Caco-2 (cell line): ENCODE results near the gene NEAT1. TPM values are rescaled to one million over a fixed set of nuclear protein-coding genes. Genes with fewer than 3 reads are reported as not detected.

Experiments
- BruUV-seq: library from RNA; stranded (reverse); fragments of 400-500 nt; replicated peaks from 2 replicates; lab custom pipeline; 2021; lab: Mats Ljungman, UMichigan
- CTCF ChIA-PET: fragments of 300-600 bp; sonication (Branson Sonifier 250); formaldehyde crosslinking; loops from one replicate; lab custom pipeline; 2022; ENCODE audit warnings: antibody characterized with exemption; lab: Charles Lee
- POLR2A ChIA-PET: fragments of 300-600 bp; sonication (Branson Sonifier 250); formaldehyde crosslinking; loops from one replicate; lab custom pipeline; 2022; ENCODE audit warnings: antibody characterized with exemption; lab: Charles Lee
- DNase-seq, 2 experiments: peaks; one replicate each; pipeline versions ENCODE4 v3.0.0 to v3.0.0-alpha.2; 2020 to 2022
- H3K27me3 ChIP-seq: replicated peaks from 2 replicates; pipeline ENCODE4 v1.6.0; 2011; ENCODE audit warnings: low read length; ENCODE audit not compliant: control insufficient read depth, insufficient read depth
- H3K36me3 ChIP-seq: 2 replicates; pipeline ENCODE4 v1.5.1; 2011; ENCODE audit warnings: low read length; ENCODE audit not compliant: control insufficient read depth, insufficient read depth
- H3K4me1 ChIP-seq: fragments of 250-450 bp; sonication (Bioruptor Pico); 2 replicates; pipeline ENCODE4 v1.5.1; 2020; ENCODE audit warnings: mild to moderate bottlenecking
- H3K4me3 ChIP-seq: 2 replicates; pipeline ENCODE4 v1.5.1; 2011; ENCODE audit warnings: low read depth, mild to moderate bottlenecking, control low read depth, low read length
- H3K9me3 ChIP-seq: fragments of 250-450 bp; sonication (Bioruptor Pico); 2 replicates; pipeline ENCODE4 v1.5.1; 2020; ENCODE audit warnings: mild to moderate bottlenecking, moderate library complexity
- H3K27ac Mint-ChIP-seq: one replicate; pipeline ENCODE4 v1.8.0; 2022; ENCODE audit warnings: mixed read lengths; ENCODE audit not compliant: unreplicated experiment
- H3K27me3 Mint-ChIP-seq: one replicate; pipeline ENCODE4 v1.8.0; 2022; ENCODE audit warnings: mixed read lengths; ENCODE audit not compliant: insufficient read depth, unreplicated experiment
- H3K36me3 Mint-ChIP-seq: one replicate; pipeline ENCODE4 v1.8.0; 2022; ENCODE audit warnings: mild to moderate bottlenecking, mixed read lengths; ENCODE audit not compliant: insufficient read depth, unreplicated experiment
- H3K4me1 Mint-ChIP-seq: one replicate; pipeline ENCODE4 v1.8.0; 2022; ENCODE audit warnings: low read depth, mixed read lengths; ENCODE audit not compliant: unreplicated experiment
- H3K4me3 Mint-ChIP-seq: one replicate; pipeline ENCODE4 v1.8.0; 2022; ENCODE audit warnings: mild to moderate bottlenecking, moderate library complexity, mixed read lengths; ENCODE audit not compliant: unreplicated experiment
- H3K9me3 Mint-ChIP-seq: one replicate; pipeline ENCODE4 v1.8.0; 2022; ENCODE audit warnings: mixed read lengths; ENCODE audit not compliant: unreplicated experiment
- CTCF ChIP-seq, 2 experiments: fragments of 200-600 bp in 1 of 2; IDR thresholded peaks; 1 replicate in 1 of 2; 2 replicates in 1 of 2; pipeline versions ENCODE4 v1.5.1 to v1.8.0; 2011 to 2022; ENCODE audit warnings: antibody characterized with exemption in 1 of 2, control low read depth in 1 of 2, inconsistent platforms in 1 of 2, low read depth in 1 of 2, low read length in 1 of 2, mild to moderate bottlenecking in 1 of 2, moderate library complexity in 1 of 2; ENCODE audit not compliant: insufficient read depth in 1 of 2, severe bottlenecking in 1 of 2, unreplicated experiment in 1 of 2
- intact Hi-C: fragments of 100-400 bp; cut with micrococcal nuclease; formaldehyde crosslinking; loops from one replicate; pipeline ENCODE4 v1.10.0; 2022; ENCODE audit not compliant: unreplicated experiment
- total RNA-seq: library from RNA; stranded (reverse); gene quantifications from 2 replicates; pipeline ENCODE4 v1.2.3, GENCODE V29; 2022

The NEAT1 gene
- total RNA-seq, 1 experiment from 2014 or later: 254 TPM

DNA sequence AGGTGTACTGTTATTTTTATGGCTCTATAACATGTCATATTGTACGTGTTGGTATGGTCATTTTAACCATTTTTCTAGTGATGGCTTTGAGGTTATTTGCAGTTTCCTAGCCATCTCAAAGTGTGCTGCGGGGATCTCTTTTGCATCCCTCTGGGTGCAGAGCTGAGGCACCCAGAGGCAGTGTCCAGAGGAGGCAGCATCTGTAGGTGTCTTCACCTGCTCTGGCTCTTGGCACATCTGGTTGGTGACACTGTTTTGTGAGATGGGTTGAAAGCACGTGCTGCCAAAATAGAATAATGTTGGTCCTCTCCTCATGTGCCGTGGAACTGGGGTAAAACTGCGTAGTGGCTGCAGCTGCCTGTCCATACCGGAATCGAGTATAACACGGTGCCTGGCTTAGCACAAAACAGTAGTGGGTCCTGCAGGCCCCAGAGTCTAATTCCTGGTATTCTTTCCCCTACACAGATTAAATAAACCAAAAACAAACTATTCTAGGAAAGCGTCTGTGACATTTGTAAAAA is 12.9 kb downstream of the NEAT1 start:
- intact Hi-C loops: no loop called here
- Mint-ChIP-seq H3K27me3 (no peaks in the 10 kb centered on the region), H3K9me3 (no peaks in the 10 kb centered on the region), H3K4me3 (no peak overlapping the region), H3K4me1 (peaks cover 35% of the 10 kb centered on the region), H3K27ac (peak overlapping the region; percentile 55), H3K36me3 (peaks cover 95% of the 10 kb centered on the region)
- H3K36me3 ChIP-seq: peaks cover 1% of the 10 kb centered on the region; the same call in 1 of the 2 replicates
- H3K4me3 ChIP-seq: no peak overlapping the region
- no peaks in the 10 kb centered on the region for H3K27me3 ChIP-seq
- H3K4me1 ChIP-seq: no peaks in the 10 kb centered on the region
- no peak for TF ChIP-seq CTCF (IDR thresholded peaks at IDR 0.05; ENCODE audit: insufficient read depth in 1 of 2, low read depth in 1 of 2, low read length in 1 of 2, severe bottlenecking in 1 of 2, unreplicated experiment in 1 of 2)
- POLR2A ChIA-PET: no interaction called here
- no TSS peak for BruUV-seq
- CTCF ChIA-PET: interaction anchor here (1.0 kb wide), 1 partner anchor 52 kb away, joined by 3 read pairs; no protein-coding TSS in a partner anchor
- no peak for DNase-seq
- H3K9me3 ChIP-seq: no peaks in the 10 kb centered on the region

DNA sequence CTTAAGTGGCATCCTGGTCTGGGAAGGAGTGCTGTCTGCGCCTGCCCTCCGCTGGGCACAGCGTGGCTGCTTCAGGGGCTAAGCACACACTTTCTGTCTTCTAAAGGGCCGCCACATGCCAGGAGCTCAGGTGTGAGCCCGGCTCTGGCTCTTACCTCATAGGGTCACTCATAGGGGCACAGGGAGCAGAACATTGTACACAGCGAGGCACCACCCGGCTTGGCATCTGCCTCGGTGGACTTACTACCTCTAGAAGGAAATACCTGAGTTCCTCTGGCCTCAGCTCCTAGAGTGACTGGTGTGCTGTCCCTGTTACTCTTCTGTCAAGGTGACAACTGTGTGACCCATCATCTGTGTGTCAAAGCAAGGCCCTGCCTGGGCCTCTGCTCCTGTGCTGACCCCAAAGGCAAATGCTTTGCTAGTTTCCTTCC is 13.4 kb downstream of the NEAT1 start:
- Mint-ChIP-seq H3K4me1 (peaks cover 40% of the 10 kb centered on the region), H3K36me3 (peaks cover 95% of the 10 kb centered on the region), H3K4me3 (no peak overlapping the region), H3K27me3 (no peaks in the 10 kb centered on the region), H3K27ac (peak overlapping the region; percentile 55), H3K9me3 (no peaks in the 10 kb centered on the region)
- no peak for TF ChIP-seq CTCF (IDR thresholded peaks at IDR 0.05; ENCODE audit: insufficient read depth in 1 of 2, low read depth in 1 of 2, low read length in 1 of 2, severe bottlenecking in 1 of 2, unreplicated experiment in 1 of 2)
- Histone ChIP-seq H3K4me3 (no peak overlapping the region), H3K4me1 (peaks cover 3% of the 10 kb centered on the region), H3K36me3 (peaks cover 1% of the 10 kb centered on the region; the same call in 1 of the 2 replicates), H3K27me3 (no peaks in the 10 kb centered on the region), H3K9me3 (no peaks in the 10 kb centered on the region)
- CTCF ChIA-PET: interaction anchor here (1.0 kb wide), 1 partner anchor 51 kb away, joined by 3 read pairs; no protein-coding TSS in a partner anchor
- intact Hi-C loops: no loop called here
- no peak for DNase-seq
- no TSS peak for BruUV-seq
- POLR2A ChIA-PET: no interaction called here

DNA sequence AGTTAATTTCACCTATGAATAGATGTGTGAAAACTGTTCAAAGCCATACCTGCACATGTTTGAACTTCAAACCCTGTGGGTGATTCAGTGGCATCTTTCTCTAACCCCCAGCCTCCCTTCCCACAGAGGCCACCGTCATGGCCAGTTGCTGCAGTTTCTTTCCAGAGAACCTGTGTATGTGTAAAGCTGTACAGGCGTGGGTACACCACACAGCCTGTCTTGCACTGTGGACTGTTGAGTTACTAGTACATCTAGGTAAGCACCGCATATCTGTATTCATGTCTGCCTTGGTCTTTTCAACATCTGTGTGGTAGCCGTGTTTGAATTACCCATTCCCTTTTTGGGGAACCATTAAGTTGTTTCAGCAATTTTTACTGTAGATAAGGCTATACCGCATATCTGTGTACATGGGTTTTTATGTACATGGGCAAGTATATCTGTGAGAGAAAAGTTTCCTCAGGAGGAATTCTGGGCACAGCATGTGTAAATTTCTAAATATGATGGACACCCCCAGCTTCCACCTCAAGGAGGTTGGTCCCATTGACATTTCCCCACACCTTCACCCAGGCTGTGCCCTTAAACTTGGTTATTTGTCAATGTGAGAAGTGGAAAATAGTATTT is 13.9 kb downstream of the NEAT1 start:
- no peak overlapping the region for H3K4me3 Mint-ChIP-seq
- H3K4me3 ChIP-seq: no peak overlapping the region
- no peaks in the 10 kb centered on the region for H3K9me3 Mint-ChIP-seq
- BruUV-seq: no TSS peak
- no peaks in the 10 kb centered on the region for H3K9me3 ChIP-seq
- DNase-seq: no peak
- intact Hi-C loops: no loop called here
- H3K4me1 ChIP-seq: peaks cover 8% of the 10 kb centered on the region
- H3K36me3 ChIP-seq: peaks cover 1% of the 10 kb centered on the region; the same call in 1 of the 2 replicates
- peak overlapping the region; percentile 55 for H3K27ac Mint-ChIP-seq
- no peaks in the 10 kb centered on the region for H3K27me3 ChIP-seq
- ChIA-PET POLR2A (interaction anchor here (0.6 to 0.9 kb wide), 2 partner anchors 19 to 32 kb away, joined by 3 read pairs; no protein-coding TSS in a partner anchor), CTCF (interaction anchor here (0.6 to 1.0 kb wide), 2 partner anchors 51 to 160 kb away, joined by 3 to 6 read pairs; no protein-coding TSS in a partner anchor)
- peaks cover 44% of the 10 kb centered on the region for H3K4me1 Mint-ChIP-seq
- H3K27me3 Mint-ChIP-seq: no peaks in the 10 kb centered on the region
- TF ChIP-seq CTCF (IDR thresholded peaks at IDR 0.05; ENCODE audit: insufficient read depth in 1 of 2, low read depth in 1 of 2, low read length in 1 of 2, severe bottlenecking in 1 of 2, unreplicated experiment in 1 of 2): no peak
- H3K36me3 Mint-ChIP-seq: peaks cover 94% of the 10 kb centered on the region
